Uterus (tissue), 2 donors: ENCODE results near the gene ARHGAP42.

Experiments used
- CTCF ChIP-seq, 4 experiments: fragments of 200-600 bp in 2 of 4; fragments of 450-650 bp in 2 of 4; sonication (generic) in 2 of 4; IDR thresholded peaks; one replicate each; pipeline ENCODE4 v1.5.1; 2016 to 2019; ENCODE audit warnings: antibody characterized with exemption in 4 of 4, mild to moderate bottlenecking in 2 of 4, moderate library complexity in 1 of 4
- POLR2A ChIP-seq, 2 donors: fragments of 450-650 bp; IDR thresholded peaks; one replicate each; pipeline ENCODE4 v1.6.1; 2016; ENCODE audit warnings: antibody characterized with exemption in 2 of 2, mild to moderate bottlenecking in 1 of 2, moderate library complexity in 1 of 2

GRCh38 chr11:100876815-100877520 lies 189.9 kb downstream of the ARHGAP42 start:
- TF ChIP-seq CTCF (IDR thresholded peaks at IDR 0.05) (no peak), POLR2A (IDR thresholded peaks at IDR 0.05) (no peak)
